OCI-LY3 (cell line): ENCODE results near the gene RHOXF2.
"Not testable (repeated sequence)": the region's sequence is repeated elsewhere in the genome, so short reads cannot be mapped to it uniquely, and the experiment has no call there.

ENCODE experiments used
- CTCF ChIP-seq: fragments of 200-600, 300-600 bp; sonication (generic); IDR thresholded peaks from 2 replicates; pipeline ENCODE4 v1.5.1; 2014; ENCODE audit warnings: antibody characterized with exemption, low read length, low read depth
- EZH2phosphoT487 ChIP-seq: fragments of 200-600 bp; shearing (Covaris generic); IDR thresholded peaks from 2 replicates; pipeline ENCODE4 v1.6.1; 2018; ENCODE audit warnings: antibody characterized with exemption, mixed run types, low read depth

- not testable (repeated sequence) for TF ChIP-seq CTCF, EZH2phosphoT487
These were observed 673 bp downstream of the RHOXF2 start for GRCh38 chrX:120159086-120159485.
